ENCODE data around the gene CD34.

GRCh38 chr1:207919523-207920170 is 8.7 kb upstream of the CD34 start:
- no peak for TF ChIP-seq CTCF (IDR thresholded peaks at IDR 0.05)
- TF ChIP-seq POLR2A (IDR thresholded peaks at IDR 0.05), result no peak

Data from uterus (tissue), 2 donors.